ENCODE measurements around the gene ERC1.

Gene ERC1

GRCh38 chr12:1287446-1287975, 296.5 kb downstream of the ERC1 start:
- no peak for TF ChIP-seq GATA2 (IDR thresholded peaks at IDR 0.05; ENCODE audit: low read depth, low read length)
- TF ChIP-seq GATA3 (IDR thresholded peaks at IDR 0.05; ENCODE audit: low read depth, low read length): no peak

GRCh38 chr12:1288333-1288732, 297.3 kb downstream of the ERC1 start:
- no peak for TF ChIP-seq GATA3 (IDR thresholded peaks at IDR 0.05; ENCODE audit: low read depth, low read length)
- no peak for TF ChIP-seq GATA2 (IDR thresholded peaks at IDR 0.05; ENCODE audit: low read depth, low read length)

- no peak for TF ChIP-seq GATA2 (IDR thresholded peaks at IDR 0.05; ENCODE audit: low read depth, low read length)
- TF ChIP-seq GATA3 (IDR thresholded peaks at IDR 0.05; ENCODE audit: low read depth, low read length): no peak
Measured at GRCh38 chr12:1289371-1290155, 298.5 kb downstream of the ERC1 start.

- no peak for TF ChIP-seq GATA2 (IDR thresholded peaks at IDR 0.05; ENCODE audit: low read depth, low read length)
- TF ChIP-seq GATA3 (IDR thresholded peaks at IDR 0.05; ENCODE audit: low read depth, low read length): no peak
Measured at GRCh38 chr12:1290716-1291115, 299.7 kb downstream of the ERC1 start.

- TF ChIP-seq GATA2 (IDR thresholded peaks at IDR 0.05; ENCODE audit: low read depth, low read length) (no peak), GATA3 (IDR thresholded peaks at IDR 0.05; ENCODE audit: low read depth, low read length) (no peak)
Measured at GRCh38 chr12:1291601-1292332, 300.7 kb downstream of the ERC1 start.

GRCh38 chr12:1293901-1294300, 302.9 kb downstream of the ERC1 start:
- no peak for TF ChIP-seq GATA3 (IDR thresholded peaks at IDR 0.05; ENCODE audit: low read depth, low read length)

- TF ChIP-seq GATA2 (IDR thresholded peaks at IDR 0.05; ENCODE audit: low read depth, low read length): no peak
- no peak for TF ChIP-seq GATA3 (IDR thresholded peaks at IDR 0.05; ENCODE audit: low read depth, low read length)
Measured at GRCh38 chr12:1297206-1297605, 306.2 kb downstream of the ERC1 start.

- TF ChIP-seq GATA3 (IDR thresholded peaks at IDR 0.05; ENCODE audit: low read depth, low read length): no peak
Measured at GRCh38 chr12:1297639-1298175, 306.7 kb downstream of the ERC1 start.

- TF ChIP-seq GATA3 (IDR thresholded peaks at IDR 0.05; ENCODE audit: low read depth, low read length) (no peak), GATA2 (IDR thresholded peaks at IDR 0.05; ENCODE audit: low read depth, low read length) (no peak)
Measured at GRCh38 chr12:1300460-1300859, 309.4 kb downstream of the ERC1 start.

GRCh38 chr12:1302201-1302870, 311.3 kb downstream of the ERC1 start:
- TF ChIP-seq GATA3 (IDR thresholded peaks at IDR 0.05; ENCODE audit: low read depth, low read length) (no peak), GATA2 (IDR thresholded peaks at IDR 0.05; ENCODE audit: low read depth, low read length) (no peak)

- TF ChIP-seq GATA3 (IDR thresholded peaks at IDR 0.05; ENCODE audit: low read depth, low read length) (no peak), GATA2 (IDR thresholded peaks at IDR 0.05; ENCODE audit: low read depth, low read length) (no peak)
Measured at GRCh38 chr12:1305063-1305434, 314.0 kb downstream of the ERC1 start.

- TF ChIP-seq GATA2 (IDR thresholded peaks at IDR 0.05; ENCODE audit: low read depth, low read length) (no peak), GATA3 (IDR thresholded peaks at IDR 0.05; ENCODE audit: low read depth, low read length) (no peak)
Measured at GRCh38 chr12:1305791-1306500, 314.9 kb downstream of the ERC1 start.

GRCh38 chr12:1306817-1307216, 315.8 kb downstream of the ERC1 start:
- no peak for TF ChIP-seq GATA3 (IDR thresholded peaks at IDR 0.05; ENCODE audit: low read depth, low read length)
- no peak for TF ChIP-seq GATA2 (IDR thresholded peaks at IDR 0.05; ENCODE audit: low read depth, low read length)

GRCh38 chr12:1307796-1308195, 316.8 kb downstream of the ERC1 start:
- TF ChIP-seq GATA2 (IDR thresholded peaks at IDR 0.05; ENCODE audit: low read depth, low read length) (no peak), GATA3 (IDR thresholded peaks at IDR 0.05; ENCODE audit: low read depth, low read length) (no peak)
